ENCODE data around the gene FKBP5.
"Not testable (repeated sequence)": the region's sequence is repeated elsewhere in the genome, so short reads cannot be mapped to it uniquely, and the experiment has no call there.

Gene FKBP5

DNA sequence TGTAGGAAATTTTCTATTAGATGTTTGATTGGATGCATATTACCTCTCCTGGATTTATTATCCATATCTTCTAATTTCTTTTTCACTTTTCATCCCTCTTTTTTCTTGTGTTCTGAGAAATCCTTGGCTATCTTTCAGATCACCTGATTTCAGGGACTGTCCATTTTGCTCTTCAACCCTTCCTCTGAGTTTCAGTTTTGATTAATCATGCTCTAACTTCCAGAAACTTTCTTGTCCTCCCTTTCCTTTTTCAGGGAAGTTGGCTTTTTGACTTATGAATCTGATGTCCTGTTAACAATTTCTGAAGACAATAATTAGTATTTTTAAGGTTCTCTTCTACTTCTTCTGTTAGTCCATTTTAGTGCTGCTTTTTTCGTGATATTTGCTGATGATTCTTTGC is 79.1 kb downstream of the FKBP5 start:
- no peak for DNase-seq (ENCODE audit: low read depth)

DNA sequence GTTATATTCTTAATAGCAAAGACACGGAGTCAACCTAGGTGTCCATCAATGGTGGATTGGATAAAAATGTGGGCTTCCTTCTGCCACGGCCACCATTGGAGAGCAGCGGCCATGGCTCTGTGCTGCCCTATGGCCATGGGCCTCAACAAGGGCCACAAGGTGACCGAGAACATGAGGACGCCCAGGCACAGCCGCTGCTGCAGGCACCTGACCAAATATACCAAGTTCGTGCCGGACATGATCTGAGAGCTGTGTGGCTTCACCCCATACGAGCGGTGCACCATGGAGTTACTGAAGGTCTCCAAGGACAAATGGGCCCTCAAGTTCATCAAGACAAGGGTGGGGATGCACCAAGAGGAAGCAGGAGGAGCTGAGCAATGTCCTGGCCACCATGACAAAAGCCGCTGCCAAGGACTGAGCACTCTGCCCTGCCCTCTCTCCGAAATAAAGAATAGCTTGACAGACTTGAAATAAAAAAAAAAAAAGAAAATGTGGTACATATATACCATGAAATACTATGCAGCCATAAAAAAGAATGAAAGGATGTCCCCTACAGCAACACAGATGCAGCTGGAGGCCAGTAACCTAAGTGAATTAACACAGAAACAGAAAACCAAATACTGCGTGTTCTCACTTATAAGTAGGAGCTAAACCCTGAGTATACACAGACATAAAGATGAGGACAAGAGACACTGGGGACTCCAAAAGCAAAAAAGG is 81.0 kb downstream of the FKBP5 start:
- DNase-seq (ENCODE audit: low read depth): no peak

DNA sequence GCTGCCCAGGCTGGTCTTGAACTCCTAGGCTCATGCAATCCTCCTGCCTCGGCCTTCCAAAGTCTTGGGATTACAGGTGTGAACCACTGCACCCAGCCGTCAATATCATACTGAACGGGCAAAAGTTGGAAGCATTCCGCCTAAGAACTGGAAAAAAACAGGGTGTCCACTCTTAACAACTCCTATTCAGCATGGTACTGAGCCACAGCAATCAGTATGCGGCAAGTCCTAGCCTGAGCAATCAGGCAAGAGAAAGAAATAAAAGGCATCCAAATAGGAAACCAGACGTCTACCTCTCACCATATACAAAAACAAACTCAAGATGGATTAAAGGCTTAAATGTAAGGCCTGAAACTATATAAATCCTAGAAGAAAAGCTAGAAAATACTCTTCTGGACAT is 83.1 kb downstream of the FKBP5 start:
- no peak for DNase-seq (ENCODE audit: low read depth)

DNA sequence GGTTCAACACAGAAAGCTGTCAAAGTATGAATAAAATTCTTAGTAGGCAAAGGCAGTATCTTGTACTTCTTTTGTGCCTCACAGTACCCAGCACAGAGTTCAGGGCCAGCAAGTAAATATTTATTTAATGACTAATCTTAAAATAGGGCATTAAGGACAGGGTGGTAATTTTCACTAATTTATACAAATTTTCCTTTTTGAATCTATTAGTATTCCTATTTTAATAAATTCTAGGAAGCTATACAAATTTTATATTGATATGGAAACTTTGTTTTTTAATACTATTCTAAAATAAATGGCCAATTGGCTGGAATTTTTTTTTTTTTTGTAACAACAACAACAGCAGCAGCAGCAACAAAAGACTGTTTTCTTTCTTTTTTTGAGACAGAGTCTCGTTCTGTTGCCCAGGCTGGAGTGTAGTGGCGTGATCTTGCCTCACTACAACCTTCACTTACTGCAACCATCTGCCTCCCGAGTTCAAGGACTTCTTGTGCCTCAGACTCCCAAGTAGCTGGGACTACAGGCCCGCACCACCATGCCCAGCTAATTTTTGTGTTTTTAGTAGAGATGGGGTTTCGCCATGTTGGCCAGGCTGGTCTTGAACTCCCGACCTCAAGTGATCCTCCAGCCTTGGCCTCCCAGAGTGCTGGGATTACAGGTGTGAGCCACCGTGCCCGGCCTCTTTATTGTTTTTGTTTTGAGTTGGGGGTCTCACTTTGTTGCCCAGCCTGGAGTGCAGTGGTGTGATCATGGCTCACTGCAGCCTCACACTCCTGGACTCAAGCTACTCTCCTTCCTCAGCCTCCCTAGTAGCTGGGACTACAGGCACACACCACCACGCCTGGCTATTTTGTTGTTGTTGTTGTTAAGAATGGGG is 85.2 kb downstream of the FKBP5 start:
- peak; percentile 64 for DNase-seq (ENCODE audit: low read depth)

DNA sequence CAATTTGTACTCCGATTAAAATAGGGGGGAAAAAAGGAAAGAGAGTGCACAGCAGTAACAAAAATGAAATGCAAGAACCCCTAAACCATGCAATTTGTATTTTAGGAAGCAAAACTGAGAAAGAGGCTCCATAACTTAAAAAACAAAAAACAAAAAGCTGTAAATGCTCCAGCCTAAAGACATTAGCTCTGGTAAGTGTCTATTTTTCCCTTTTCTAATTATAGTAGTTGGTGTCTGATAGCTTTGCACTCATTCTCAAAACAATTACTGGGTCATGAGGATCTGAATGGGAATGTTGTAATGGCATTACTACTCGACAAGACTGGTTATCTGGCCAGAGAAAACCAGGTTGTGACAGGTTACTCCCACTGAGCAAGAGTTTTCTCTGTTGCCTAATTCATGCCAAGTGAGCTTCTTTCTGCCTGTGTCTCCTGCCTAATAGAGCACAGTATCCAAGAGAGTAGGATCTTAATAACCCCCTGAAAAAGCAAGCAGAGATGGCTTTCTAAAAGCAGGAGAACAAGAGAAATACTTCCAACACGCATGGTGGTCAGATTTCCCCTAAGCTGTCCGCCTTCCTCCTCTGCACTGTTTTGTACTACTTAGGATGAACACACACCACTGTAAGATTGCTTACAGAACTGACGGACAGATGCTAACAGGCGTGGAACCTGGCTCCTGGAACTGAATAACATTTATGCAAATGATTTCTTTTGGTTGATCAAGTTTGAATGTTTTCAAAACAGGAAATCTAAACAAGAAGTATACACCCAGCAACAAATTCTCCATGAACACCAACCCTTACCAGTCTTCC is 86.4 kb downstream of the FKBP5 start:
- DNase-seq (ENCODE audit: low read depth): peak; percentile 97

DNA sequence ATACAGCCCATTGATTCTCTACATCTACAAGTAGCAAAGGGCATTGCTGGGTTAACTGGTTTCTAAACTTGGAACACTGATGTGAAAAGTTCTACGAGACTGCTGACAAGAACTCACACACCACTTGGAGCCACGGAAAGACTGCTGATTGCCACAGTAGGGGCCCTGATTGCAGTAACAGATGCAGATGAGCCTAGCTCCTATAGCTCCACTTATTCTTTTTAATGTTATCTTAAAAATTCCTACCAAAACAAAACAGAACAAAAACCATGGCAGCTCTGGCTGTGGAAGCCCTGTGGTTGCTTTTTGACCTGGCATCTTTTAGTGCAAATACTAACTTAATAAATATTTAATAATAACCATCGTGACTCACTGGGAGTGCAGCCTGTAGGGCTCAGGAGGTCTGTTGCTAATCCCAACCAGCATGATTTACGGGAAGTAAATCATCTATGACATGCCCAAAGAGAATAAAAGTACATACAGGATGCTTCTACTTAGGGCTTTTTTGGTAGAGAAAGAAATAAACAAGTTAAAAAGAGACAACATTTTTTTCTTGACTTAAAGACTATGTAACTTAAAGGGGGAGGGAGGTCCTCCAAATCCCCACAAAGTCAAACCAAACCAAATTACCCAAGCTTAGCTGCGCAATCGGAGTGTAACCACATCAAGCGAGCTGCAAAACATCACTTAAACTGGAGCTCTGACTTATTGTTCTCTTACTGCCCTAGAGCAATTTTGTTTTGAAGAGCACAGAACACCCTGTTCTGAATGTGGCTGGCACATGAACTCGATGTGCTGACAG is 87.2 kb downstream of the FKBP5 start:
- DNase-seq (ENCODE audit: low read depth): peak; percentile 99

DNA sequence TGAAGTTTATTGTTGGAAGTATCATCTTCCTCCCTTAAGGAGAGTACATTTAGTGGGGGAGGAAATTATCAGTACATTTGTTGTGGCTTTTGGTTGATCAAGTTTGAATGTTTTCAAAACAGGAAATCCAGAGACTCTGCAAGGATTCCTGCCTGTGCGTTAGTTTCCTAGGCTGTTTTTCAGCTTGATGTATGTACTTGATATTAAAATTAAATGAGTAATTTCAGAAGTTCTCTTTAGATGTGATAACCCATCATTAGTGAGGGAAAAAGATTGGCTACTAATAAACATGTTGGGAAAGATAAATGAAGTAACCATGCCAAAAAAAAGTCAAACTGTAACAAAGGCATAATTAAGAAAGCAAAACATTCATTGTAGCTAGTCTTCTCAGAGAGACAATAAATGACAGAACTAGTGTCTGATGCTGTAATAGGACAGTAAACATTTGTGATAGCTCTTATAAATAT is 88.0 kb downstream of the FKBP5 start:
- peak; percentile 83 for DNase-seq (ENCODE audit: low read depth)

DNA sequence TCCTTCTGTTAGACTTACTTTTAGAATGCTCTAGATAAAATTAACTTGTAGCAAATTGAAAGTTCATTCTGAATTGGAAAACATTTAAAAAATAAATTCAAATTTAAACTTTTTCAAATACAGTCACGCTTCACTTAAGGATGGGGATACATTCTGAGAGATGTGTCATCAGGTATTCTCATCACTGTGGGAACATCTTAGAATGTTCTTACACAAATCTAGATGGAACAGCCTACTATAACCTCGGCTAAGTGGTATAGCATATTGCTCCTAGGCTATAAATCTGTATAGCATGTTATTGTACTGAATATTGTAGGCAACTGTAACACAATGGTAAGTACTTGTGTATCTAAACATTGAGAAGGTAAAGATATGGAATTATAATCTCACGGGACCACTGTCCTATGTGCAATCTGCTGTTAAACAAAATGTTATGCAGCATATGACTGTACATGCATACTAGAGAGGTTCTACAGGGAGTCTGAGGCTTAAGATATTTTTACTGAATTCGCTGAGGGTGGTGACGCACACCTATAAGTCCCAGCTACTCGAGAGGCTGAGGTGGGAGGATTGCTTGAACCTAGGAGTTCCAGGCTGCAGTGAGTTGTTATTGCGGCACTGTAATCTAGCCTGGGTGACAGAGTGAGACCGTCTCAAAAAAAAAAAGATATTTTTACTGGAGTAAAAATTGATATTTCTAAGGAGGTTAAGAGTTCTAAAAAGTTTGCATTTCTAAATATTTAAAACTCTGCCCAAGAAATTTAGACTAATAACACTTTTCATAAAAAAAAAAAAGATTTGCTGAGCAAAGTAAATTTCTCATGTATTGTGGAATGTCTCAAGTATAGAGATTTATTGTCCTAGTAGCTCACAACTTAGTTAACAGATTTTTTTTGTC is 88.7 kb downstream of the FKBP5 start:
- peak; percentile 79 for DNase-seq (ENCODE audit: low read depth)

DNA sequence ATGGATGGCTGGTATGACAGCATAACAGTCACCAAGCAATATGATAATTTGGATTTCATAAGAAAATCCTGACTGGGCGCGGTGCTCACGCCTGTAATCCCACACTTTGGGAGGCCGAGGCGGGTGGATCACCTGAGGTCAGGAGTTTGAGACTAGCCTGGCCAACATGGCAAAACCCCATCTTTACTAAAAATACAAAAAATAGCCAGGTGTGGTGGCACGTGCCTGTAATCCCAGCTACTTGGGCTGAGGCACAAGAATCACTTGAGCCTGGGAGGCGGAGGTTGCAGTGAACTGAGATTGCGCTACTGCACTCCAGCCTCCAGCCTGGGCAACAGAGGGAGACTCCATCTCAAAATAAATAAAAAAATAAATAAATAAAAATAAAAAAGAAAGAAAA is 90.1 kb downstream of the FKBP5 start:
- DNase-seq (ENCODE audit: low read depth): not testable (repeated sequence)

DNA sequence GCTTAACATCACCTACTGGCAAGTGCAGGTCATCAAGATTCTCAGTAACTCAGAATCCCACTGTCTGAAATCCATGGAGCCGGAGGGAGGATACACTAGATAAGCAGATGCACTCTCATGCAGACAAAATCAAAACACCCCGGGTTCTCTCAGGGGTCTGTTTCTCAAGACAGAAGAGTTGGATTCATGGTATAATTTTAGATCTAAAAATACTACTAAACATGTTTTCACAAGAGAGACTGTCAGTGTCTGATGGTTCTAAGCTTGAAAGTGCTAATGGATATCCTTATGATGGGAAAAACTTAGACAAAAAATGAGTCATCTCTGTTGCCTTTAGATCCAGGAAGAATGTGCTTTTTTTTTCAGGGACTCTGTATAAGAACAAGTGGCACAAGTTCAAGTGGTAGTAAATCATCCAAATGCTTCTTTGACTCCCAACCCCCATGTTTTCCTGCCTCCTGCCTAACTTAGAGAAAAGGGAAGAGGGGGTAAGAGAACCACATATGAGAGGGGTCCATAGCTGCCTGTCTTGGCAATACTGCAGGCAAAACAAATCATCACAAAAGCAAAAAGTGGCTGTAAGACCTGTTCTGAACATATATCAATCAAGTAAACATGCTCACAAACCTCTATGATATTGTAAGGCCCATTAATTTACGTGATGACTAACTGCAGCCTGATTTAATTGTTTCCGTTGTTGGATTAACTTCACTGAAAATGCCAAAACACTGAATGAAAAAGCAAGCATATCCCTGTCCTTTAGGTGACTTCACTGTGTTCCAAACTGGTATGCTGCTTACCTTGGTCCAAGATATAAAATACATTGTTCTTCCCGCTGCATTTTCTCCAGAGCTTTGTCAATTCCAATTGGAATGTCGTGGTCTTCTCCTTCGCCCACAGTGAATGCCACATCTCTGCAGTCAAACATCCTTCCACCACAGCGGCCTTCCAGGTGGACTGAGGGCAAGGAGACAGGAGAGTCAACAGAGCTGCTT is 92.0 kb downstream of the FKBP5 start:
- peak; percentile 97 for DNase-seq (ENCODE audit: low read depth)

DNA sequence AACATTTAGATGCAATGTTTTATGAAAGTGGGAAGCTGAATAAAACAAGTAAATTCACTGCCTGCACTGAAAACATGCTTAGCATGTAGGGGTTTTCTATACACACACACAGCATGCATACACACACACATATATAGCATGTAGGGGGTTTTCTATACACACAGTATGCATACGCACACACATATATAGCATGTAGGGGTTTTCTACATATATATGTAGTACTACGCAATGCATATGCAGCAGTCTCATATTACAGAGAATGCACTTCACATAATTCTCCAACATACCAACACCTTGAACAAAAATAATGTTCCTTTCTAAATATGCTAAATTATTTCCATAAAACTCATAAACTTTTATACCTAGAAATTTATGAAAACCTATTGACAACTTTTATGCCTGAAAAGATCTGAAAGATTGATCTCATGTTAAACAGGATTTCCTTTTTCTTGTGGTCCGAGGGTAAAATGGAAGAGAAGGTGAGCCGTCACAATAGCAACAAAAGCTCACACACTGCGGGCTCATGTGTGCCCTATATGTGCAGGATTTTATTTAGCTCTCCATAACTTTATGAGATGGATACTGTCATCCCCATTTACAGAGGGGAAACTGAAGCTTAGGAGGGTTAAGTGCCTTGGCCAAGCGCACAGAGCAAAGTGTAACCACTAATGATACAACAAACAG is 94.1 kb downstream of the FKBP5 start:
- no peak for DNase-seq (ENCODE audit: low read depth)

DNA sequence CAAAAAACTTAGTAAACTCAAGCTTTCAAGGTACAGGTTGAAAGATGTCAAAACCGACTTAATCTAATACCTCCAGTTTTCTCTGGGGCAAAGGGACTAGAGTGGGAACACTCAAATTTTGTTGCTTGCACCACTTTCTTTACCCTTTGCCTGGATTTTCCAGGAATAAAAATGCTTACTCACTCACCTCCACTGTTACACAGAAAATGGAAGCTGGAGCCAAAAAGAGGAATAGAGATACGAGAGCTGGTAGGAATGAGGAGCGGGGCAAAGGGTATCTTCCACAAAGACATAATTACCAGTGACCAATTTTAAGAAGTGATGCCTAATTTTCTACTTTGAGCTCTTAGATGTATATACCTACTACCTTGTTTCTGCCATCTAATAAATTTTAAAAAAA is 96.5 kb downstream of the FKBP5 start:
- no peak for DNase-seq (ENCODE audit: low read depth)

DNA sequence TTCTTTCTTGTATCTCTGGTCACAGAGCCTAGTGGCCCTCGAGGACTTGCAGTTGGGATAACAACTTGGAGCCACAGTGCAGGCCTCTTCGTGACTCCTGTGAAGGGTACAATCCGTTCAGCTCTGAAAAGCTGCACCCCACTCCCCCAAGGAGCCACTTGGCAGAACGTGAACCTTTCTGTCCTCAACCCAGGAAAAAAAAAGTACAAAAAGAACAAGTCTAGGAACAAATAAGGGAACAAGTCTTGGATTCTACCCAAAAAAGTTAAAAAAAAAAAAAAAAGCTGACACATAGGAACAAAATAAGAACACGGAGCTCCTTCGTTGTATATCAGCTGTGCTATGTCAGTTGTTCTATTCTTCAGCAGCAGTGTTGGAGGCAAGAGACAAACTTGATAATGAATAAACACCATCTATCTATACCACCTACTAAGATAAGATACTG is 98.1 kb downstream of the FKBP5 start:
- DNase-seq (ENCODE audit: low read depth): peak; percentile 54

DNA sequence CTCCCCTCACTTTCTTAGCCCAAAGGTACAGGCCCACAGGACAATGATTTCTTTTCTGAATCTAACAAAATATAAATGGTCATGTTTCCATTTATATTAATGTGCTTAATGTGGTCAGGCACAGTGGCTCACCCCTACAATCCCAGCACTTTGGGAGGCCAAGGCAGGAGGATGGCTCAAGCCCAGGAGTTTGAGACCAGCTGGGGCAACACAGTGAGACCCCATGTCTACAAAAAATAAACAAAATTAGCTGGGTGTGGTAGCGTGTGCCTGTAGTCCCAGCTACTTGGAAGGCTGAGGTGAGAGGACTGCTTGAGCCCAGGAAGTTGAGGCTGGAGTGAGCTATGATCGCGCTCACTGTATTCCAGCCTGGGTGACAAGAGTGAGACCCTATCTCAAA is 98.8 kb downstream of the FKBP5 start:
- no peak for DNase-seq (ENCODE audit: low read depth)

DNA sequence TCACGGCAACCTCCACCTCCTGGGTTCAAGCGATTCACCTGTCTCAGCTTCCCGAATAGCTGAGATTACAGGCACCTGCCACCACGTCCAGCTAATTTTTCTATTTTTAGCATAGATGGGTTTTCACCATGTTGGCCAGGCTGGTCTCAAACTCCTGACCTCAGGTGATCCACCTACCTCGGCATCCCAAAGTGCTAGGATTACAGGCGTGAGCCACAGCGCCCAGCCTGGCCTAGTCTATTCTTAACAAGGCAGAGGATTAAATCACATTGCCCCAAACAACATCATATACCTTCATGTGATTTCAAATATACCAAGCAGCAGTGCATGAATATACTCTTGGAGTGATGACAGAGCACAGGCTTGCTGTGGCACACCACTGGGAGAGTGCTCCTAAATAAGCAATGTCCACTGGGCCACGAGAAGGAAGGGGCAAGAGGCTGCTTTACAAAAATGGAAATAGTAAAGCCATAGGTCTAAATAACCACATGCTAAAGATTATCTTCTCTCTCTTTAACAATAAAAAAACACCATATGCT is 99.4 kb downstream of the FKBP5 start:
- no peak for DNase-seq (ENCODE audit: low read depth)

DNA sequence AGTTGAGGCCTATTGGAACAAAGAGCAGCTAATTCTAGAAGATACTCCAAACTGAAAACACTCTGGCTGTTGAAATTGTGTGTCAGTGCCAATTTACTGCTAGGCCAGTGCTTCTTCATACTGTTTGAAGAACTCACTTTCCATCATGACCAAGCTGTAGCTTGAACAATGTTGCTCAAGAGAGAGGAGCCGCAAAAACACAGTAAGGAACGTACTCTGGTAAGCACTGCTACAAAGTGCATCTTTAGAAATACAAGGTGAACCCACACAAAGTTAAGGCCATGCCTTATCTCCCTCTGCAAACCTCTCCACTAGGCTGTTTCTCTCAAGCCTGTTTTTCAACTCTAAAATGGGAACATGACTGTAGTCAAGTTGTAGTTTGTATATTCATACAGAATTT is 101.5 kb downstream of the FKBP5 start:
- peak; percentile 89 for DNase-seq (ENCODE audit: low read depth)

DNA sequence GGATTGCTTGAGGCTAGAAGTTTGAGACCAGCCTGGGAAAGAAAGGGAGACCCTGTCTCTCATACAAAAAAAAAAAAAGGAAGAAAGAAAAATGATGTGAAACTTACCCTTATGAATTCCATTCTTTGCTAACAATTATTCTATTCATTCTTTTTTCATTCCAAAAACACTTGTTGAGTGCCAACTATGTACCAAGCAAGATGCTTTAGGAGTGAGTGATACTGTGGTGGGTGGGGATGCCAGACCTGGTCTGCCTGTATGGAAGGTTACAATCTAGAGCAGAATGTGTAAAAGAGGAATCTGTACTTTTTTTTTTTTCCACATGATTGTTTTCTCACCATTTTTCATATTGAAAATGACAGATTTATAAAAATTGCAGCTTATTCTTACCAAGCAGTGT is 102.2 kb downstream of the FKBP5 start:
- peak; percentile 62 for DNase-seq (ENCODE audit: low read depth)

DNA sequence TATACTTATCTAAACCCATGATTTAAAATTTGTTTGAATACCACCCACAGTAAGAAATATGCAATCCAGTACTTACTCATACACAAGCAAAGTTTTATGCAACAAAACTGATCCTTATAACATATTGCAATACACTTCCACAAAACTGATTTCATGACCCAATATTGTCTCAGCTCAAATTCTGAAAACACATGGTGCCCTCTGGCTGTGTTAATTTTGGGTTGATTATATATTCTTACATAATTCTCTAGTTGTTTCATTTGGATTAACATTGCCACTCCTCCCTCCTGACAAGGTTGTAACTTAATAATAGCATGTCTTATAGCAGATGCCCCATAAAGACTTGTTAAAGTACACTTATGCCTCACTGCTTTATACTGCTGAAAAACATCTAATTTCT is 103.1 kb downstream of the FKBP5 start:
- no peak for DNase-seq (ENCODE audit: low read depth)
